Measurements from ENCODE around the gene PPARA.
A peak's percentile ranks its signal among the peaks of the same experiment; 100 is the strongest.

GRCh38 chr22:46119729-46120419 is 30.5 kb upstream of the PPARA start:
- TF ChIP-seq CTCF (conservative IDR thresholded peaks at IDR 0.05 in 1 of 2, IDR thresholded peaks at IDR 0.05 in 1 of 2; ENCODE audit: low read depth in 1 of 2, low read length in 2 of 2) (peak in 1 of 2 donors; percentile 22), EZH2 (IDR thresholded peaks at IDR 0.05; ENCODE audit: low read length, missing control alignments) (no peak)

All from fibroblast of lung (primary cell).